GM10266 (cell line): Measurements from ENCODE around the gene LIN7A.

Experiments used
- DNase-seq: peaks from one replicate; pipeline ENCODE4 v3.0.0; 2012; ENCODE audit errors: extremely low spot score
- CTCF ChIP-seq: IDR thresholded peaks from 2 replicates; pipeline ENCODE4 v1.5.1; 2012; ENCODE audit warnings: mild to moderate bottlenecking, low read depth; ENCODE audit not compliant: control insufficient read depth, insufficient read depth; ENCODE audit errors: missing control alignments

LIN7A gene

GRCh38 chr12:80829767-80830166 lies 108.0 kb downstream of the LIN7A start:
- DNase-seq, result no peak
- no peak for TF ChIP-seq CTCF

GRCh38 chr12:80825506-80825905 lies 112.2 kb downstream of the LIN7A start:
- DNase-seq, result no peak
- no peak for TF ChIP-seq CTCF

- no peak for TF ChIP-seq CTCF
- DNase-seq, result no peak
These were observed 114.3 kb downstream of the LIN7A start for GRCh38 chr12:80823393-80823792.

GRCh38 chr12:80821513-80822000 lies 116.2 kb downstream of the LIN7A start:
- DNase-seq, result no peak
- TF ChIP-seq CTCF, result no peak

- TF ChIP-seq CTCF, result no peak
These were observed 118.9 kb downstream of the LIN7A start for GRCh38 chr12:80818878-80819277.

GRCh38 chr12:80815351-80815750 lies 122.4 kb downstream of the LIN7A start:
- no peak for TF ChIP-seq CTCF
- no peak for DNase-seq

More at GRCh38 chr12:80818878-80819277, 118.9 kb downstream of the LIN7A start:
- DNase-seq, result no peak

GRCh38 chr12:80814453-80814852 lies 123.3 kb downstream of the LIN7A start:
- no peak for DNase-seq
- no peak for TF ChIP-seq CTCF

GRCh38 chr12:80813820-80814219 lies 123.9 kb downstream of the LIN7A start:
- no peak for DNase-seq
- TF ChIP-seq CTCF, result no peak
